Stimulated activated CD4-positive, alpha-beta T cell treated with anti-CD3 and anti-CD28 coated beads, TNF-alpha, amount 100 ng/mL, for 4 hours (primary cell): Measurements from ENCODE around the gene NLK.
"Not testable (repeated sequence)": the region's sequence is repeated elsewhere in the genome, so short reads cannot be mapped to it uniquely, and the experiment has no call there.

Source experiments
- DNase-seq, 3 experiments: peaks; one replicate each; pipeline ENCODE4 v3.0.0-alpha.2; 2020; ENCODE audit warnings: low read depth in 3 of 3

Gene NLK

DNA sequence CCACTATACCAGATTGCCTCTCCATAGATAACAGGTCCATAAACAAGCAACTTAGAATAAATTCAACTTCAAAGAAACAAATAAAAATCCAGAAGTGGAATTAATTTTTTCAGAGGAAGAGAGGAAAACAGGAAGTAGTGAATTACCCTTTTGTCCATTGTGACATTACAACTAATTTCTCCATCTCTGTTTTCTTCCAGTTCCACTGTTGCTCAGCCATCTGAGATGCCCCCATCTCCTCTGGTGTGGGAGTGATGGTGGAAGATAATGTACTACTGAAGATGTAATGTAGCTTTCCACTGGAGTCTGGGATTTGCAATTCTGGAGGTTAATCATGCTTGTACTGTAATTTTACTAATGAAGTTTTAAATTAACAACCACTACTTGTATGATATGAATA is 151.9 kb downstream of the NLK start:
- no peak for DNase-seq

DNA sequence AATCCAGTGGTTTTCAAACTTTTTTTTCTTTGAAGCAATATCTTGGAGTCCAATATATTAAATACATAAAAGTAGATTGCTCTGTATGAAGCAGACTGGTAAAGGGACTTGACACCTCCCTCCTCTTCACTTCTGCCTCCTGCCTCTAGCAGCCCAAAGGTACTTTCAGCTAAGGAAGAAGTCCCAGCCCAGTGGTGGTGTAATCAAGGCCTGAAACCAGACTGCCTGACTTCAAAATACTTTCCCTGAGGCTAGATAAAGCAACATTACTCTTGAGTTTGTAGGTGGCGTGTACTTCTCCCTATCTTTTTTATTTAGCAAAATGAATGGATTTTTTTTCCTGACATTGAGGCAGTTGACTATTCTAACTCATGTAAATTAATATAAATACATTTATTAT is 154.2 kb downstream of the NLK start:
- no peak for DNase-seq

DNA sequence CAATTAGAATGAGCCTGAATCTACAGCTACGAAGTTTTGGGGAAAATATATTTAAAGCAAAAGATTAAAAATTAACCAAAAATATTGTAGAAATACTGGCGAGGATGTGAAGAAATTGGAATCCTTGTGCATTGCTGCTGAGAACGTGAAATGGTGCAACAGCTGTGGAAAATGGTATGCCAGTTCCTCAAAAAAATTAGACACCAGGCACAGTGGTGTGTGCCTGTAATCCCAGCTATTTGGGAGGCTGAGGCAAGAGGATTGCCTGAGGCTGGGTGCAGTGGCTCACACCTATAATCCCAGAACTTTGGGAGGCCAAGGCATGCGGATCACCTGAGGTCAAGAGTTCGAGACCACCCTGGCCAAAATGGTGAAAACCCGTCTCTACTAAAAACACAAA is 156.6 kb downstream of the NLK start:
- DNase-seq, result no peak

DNA sequence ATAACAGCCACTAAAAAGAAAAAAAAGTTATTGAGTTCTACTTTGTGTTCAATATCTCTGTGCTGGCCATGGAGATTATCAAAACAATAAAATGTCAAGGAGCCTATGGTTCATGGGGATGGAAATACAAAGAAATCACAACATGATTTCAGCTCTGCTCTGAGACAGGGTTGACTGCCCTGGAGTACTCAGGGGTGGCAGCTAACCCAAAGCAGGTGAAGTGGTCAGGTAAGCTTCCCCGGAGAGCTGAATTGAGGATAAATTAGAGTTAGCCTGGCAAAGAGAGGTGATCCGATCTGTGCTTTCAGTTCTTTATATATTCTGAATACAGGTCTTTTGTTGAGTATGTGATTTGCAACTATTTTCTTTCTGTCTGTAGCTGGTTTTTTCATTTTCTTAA is 157.3 kb downstream of the NLK start:
- no peak for DNase-seq

DNA sequence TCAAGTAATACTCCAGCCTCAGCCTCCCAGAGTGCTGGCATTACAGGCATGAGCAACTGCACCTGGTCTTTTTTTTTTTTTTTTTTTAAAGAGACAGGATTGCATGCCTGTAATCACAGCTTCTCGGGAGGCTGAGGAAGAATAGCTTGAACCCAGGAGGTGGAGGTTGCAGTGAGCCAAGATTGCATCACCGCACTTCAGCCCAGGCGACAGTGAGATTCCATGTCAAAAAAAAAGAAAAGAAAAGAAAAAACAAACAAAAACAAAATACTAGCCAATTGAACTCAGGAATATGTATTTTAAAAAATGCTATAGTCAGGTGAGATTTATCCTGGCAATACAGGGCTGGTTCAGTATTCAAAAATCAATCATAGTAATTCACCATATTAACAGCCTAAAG is 158.8 kb downstream of the NLK start:
- no peak for DNase-seq

DNA sequence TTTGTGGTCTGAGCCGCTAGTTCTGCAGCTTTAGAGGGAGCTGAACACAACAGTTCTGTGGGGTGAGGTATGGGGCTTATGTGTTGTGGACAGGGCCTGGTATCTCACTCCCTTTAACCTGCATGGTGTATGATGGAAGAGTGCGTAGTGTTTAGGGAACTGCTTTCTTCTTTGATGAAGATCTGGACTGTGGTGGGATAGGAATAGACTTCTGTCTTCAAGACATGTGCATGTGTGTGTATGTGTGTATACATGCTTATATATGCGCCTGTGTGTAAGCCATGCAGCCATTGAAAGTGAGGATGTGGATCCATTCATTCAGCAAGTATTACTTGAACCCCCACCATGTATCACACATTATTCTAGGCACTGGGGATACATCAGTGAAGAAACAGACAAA is 161.8 kb downstream of the NLK start:
- no peak for DNase-seq

DNA sequence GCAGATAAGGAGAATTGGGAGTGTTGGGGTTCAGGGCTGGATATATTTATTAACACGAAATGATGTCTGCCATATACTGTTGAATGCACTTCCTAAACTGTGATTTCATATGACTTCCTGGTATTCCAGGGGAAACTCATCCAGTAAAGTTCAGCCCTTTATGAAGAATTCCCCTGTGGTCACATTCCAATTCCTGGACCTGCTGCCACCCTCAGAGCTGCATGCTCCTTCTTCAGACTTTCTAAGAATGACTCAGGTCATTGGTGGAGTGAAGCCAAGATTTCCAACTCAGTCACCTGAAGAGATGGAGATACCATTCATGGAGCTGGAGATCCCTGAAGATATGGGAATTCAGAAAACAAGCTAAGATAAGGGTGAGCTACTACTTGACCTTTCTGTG is 162.3 kb downstream of the NLK start:
- DNase-seq, result no peak

DNA sequence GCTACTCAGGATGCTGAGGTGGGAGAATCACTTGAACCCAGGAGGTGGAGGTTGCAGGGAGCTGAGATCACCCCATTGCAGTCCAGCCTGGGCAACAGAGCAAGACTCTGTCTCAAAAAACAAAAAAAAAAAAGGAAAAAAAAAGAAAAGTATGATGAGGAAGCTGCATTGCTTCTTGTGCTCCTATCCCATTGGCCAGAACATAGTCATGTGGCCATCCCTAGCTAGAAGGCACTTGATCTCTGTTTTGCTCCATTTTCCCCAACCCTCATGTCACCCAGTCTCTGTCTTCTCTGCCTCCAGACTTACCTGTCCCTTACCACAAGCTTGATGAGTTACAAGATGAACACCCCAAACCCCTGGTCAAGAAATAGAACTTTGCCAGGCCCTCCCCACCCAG is 163.8 kb downstream of the NLK start:
- DNase-seq, result no peak

DNA sequence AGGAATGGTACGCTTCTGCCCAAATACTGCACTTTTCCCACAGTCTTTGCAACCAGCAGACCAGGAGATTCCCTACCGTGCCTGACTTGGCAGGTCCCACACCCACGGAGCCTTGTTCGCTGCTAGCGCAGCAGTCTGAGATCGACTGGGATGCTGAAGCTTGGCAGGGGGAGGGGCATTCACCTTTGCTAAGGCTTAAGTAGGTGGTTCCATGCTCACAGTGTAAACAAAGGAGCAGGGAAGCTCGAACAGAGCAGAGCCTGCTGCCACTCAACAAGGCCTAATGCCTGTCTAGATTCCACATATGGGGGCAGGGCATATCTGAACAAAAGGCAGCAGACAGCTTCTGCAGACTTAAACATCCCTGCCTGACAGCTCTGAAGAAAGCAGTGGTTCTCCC is 169.3 kb downstream of the NLK start:
- no peak for DNase-seq

DNA sequence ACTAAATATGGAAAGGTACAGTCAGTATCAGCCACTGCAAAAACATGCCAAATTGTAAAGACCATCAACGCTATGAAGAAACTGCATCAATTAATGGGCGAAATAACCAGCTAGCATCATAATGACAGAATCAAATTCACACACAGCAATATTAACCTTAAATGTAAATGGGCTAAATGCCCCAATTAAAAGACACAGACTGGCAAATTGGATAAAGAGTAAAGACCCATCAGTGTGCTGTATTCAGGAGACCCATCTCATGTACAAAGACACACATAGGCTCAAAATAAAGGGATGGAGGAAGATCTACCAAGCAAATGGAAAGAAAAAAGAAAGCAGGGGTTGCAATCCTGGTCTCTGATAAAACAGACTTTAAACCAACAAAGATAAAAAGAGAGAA is 171.1 kb downstream of the NLK start:
- DNase-seq, result not testable (repeated sequence)

DNA sequence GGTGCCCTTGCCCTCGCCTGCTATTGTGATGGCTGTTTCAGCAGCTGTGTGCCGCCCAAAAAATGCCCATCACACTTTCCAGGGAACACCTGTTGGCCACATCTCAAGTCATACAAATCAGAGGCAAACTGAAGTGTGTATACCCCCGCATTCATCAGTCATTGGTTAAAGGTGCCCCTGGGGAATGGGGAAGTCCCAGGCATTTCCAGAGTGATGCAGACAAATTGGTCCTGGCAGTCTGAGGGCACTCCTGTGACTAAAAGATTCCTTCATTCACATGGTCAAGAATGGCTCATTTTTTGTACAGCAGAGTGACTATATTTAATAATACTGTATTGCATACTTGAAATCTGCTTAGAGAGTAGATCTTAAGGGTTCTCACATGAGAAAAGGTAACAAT is 173.6 kb downstream of the NLK start:
- no peak for DNase-seq

DNA sequence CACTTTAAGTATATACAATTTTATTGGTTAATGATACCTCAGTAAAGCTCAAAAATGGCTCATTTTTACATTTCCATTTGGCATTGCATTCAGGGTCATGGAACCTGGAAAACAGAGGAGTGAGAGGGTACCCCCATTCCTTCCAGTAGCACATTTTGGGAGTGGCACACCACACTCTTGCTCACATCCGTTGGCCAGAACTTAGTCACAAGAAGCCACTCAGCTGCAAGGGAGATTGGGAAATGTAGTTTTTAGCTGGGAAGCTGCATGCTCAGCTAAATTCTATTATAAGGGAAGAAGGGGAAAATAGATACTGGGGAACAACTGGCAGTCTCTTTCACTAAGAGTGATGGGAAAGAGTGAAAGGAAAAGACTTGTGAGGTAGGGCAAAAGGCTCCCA is 174.1 kb downstream of the NLK start:
- DNase-seq, result no peak

DNA sequence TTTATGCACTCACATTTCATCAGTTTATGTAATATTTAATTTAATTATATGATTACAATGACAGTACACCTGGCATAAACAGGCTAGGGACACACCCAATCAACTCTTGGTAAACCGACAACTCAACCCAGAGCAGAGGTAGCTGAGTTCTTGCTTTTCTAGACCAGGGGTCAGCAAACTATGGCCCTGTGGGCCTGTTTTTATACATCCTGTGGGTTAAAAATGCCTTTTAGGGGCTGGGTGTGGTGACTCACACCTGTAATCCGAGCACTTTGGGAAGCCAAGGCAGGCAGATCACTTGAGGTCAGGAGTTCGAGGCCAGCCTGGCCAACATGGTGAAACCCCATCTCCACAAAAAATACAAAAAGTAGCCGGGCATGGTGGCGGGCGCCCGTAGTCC is 177.3 kb downstream of the NLK start:
- DNase-seq, result no peak

DNA sequence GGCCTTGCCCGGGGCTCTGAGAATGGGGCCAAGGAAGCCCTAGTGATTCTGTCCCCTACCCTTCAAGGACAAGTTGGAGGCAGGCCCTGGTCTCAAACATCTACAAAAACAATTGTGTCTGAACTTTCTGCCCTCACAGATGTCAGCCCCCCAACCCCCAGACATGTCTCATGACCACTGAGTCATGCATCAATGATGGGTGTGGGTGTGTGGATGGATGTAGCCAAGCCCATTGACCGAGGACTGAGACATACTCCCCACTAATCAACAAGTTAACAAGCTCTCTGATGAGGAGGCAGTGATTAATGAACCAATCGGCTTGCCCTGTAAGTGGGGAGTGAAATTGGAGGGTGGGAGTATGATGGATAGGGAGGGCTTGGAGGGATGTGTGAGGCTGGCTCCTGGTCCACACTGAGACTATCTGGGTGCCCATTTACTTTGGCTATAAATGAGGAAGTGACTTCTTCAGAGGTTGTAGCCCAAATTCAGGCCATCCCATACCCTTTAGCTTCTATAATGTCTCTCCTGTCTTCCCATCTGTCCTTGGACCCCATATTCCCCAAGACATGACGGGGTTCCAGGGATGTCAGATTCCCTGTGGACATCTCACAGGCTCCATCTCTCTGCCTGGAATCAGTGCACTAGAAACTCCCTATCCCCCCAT is 179.4 kb downstream of the NLK start:
- DNase-seq, result no peak

DNA sequence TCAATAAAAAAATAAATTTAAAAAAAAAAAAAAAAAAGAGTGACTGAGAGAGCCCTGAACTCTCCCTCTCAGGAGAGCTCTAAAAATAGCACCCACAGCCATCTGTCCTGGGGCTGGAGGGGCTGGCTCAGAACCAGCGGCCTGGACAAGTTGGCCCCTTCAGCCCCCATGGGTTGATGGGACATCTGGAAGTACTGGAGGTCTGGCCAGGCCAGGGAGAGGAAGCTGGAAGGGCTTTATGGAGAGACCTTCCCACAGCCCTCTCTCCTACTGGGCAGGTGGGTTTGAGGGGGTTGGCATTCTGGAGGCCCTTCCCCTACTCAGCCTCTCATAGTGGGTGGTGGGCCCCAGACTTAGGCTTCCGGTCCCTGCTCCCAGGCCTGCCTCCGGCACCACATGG is 182.8 kb downstream of the NLK start:
- no peak for DNase-seq

DNA sequence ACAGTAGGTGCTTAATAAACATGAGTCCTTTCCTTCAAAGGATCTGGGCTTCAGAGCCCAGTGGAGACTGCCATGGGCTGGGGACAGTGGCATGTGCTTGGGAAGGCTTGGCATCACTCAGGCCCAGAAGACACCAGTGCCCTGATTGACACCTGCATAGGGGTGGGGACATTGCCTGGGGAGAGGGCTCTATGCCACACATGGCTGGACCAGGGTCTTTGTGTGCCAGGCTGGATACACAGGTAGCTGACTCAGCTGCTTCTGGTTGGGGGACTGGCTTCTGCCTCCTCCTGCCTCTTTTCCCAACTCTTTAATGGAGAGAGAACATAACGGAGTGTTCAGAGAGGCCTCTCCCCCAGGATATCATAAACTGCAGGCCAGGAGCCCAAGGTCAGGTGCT is 183.4 kb downstream of the NLK start:
- no peak for DNase-seq

DNA sequence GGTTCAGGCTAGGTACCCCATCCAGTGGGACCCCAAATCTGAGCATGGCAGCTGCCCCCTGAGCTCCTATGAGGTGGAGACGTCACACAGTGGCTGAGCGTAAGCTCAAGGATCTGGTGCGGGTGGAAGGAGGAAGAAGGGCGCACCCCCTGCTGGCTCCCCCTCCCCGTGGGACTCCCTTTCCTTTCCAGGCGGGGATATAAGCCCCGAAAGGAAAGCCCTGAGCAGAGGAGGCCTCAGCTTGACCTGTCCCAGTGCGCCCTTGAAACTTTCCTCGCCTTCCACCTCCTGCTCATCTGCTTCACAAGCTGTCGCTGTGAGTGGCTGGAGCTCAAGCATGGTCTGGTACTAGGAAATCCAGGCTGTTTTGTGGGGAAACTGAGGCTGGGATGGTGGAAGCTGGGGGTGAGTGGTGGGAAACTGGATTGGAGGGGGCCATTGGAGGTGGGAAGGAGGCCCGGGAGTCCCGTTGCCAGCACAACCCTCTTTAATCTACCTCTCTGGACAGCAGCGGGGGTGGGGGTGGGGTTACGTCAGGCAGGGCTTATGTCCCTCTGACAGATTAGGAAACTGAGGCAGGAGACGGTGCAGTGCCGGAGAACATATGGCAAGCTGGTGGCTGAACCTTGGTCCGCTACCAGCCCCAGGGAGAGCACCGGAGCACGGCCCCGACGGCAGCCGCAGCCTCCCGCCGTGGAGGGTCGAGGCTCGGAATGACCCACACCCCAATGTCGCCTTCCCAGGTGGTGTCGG is 184.3 kb downstream of the NLK start:
- no peak for DNase-seq

DNA sequence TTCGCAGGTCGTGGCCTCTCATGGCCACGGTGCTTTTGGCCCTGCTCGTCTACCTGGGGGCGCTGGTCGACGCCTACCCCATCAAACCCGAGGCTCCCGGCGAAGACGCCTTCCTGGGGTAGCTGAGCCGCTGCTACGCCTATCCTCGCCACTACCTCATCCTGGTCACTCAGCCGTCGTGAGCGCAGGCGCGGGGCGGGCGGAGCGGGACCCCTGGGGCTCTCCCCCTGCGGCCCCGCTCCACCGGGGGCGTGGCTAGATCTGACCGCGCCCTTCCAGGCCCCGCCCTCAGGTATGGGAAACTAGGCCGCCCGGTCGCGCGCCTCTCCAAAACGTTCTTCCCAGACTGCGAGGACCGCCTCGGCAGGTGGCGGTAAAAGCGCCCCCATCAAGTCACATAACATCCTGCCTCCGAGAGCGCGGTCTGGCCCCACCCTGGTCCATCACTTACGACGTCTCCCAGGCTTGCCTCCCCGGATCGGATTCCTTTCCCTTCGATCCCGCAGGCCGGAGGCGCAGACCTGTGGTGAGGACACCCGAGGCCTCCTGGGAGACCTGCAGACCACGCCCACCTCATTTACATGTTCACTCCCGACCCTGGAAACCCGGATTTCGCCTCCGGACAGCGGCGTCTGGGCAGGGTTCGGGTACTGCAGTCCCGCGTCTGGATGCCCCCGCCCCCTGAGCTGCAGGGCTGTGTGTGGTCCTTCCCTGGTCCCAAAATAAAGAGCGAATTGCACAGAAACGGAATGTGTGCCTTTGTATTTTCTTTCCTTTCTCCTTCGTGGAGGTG is 185.0 kb downstream of the NLK start:
- no peak for DNase-seq

DNA sequence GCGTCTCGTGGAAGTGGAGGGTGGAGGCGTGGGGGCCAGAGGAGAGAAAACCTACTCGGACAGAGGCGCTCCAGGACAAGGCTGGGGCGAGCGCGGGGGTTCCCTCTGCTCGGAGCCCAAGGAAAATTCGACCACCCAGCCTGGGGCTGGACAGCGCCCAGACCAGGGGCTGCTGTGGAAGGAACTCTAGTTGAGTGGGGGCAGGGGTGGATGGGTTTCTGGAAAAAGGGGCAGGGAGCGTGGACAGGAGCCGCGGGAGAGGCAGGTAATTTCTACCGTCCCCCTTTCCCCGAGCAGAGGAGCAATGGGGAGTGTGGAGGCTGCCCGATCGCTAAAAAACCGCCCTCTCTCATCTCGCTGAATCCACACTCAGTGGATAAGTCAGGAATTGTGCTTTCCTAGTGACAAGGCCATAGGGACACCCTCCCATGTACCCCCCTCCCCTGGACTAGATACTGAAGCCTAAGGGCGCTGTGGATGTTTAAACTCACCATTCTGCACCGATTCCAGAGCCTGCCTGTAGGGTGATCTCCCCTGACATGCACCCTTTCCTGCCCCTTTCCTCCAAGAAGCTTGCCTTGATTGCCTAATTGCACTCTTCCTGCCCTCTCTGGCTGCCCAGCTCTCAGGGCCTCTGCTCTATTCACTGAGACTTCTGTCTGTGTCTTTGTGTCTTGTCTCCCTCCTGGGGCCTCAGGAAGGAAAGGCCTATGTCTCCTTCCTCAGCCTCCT is 185.8 kb downstream of the NLK start:
- DNase-seq, result no peak

DNA sequence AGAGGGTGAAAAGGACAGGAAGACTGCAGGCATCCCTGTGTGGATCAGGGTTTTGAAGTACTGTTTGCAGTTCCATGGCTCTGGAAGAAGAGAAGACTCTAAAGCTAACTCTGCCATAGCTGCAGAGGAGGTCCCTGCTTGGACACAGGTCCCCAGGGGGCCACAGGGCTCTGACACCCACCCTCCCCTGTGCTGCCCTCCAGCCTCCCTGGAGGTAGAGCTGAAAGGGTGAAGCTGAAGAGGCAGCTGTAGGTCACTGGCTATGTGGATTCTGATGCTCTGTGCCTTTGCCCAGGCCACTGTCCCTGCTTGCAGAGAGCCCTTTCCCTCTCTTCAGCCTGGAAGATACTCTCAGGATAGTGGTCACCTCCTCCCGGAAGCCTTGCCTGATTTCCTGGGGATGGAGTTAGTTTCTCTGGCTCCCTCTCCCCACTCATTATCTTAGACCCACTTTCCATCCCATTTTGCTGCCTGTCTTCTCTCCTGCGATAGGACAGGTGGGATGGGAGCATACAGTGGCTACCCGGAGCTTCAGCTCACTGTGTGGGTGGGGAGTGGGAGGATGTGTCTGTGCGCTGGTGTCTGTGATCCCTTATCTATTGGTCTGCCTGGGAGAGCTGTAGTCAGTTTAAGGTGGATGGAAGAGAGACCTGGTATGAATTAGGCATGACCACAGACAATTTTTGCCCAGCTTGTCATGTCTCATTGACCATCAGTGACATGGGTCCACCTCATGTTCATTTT is 186.7 kb downstream of the NLK start:
- DNase-seq, result no peak

DNA sequence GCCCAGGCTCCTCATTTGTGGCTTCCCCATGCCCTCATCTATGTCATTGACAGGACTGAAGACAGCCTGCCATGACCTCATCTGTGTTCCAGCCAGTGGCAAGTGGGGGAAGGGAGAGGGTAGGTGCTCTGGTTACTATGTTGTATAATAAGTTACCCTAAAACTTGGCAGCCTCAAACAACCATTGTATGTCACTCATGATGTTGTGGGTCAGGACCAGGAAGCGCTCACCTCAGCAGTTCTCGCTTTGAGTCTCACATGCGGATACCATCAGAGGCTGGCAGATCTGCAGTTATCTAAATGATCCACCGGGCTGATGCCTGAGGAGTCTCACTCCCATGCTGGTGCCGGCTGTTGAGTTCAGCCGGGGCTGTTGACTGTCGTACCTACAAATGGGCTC is 187.5 kb downstream of the NLK start:
- no peak for DNase-seq

DNA sequence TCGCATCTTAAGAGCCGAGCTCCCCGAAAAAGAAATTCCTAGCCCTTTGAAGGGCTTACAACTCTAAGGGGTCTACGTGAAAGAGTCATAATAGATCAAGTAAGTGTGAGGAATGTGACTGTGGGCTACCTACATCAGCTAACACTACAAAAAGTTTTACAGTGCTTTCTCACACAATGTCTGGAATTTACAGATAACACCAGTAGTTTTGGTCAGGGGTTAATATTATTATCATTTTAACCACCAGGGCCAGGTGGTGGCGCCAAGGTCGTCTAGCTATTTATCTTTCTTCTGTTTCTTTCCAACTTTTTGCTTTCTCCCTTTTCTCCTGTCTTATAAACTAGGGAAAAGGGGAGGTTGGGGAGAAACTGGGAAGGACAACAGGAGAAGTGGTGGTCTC is 188.1 kb downstream of the NLK start:
- not testable (repeated sequence) for DNase-seq
